Activated T-cell treated with anti-CD3 and anti-CD28 coated beads for 24 hours (primary cell): ENCODE measurements around the gene RALGDS.

Source experiments
- DNase-seq: peaks from one replicate; pipeline ENCODE4 v3.0.0-alpha.2; 2020; ENCODE audit warnings: low read depth

Gene RALGDS

GRCh38 chr9:133119103-133119845 lies 1.8 kb downstream of the RALGDS start:
- DNase-seq: no peak

- no peak for DNase-seq
Observed at GRCh38 chr9:133118568-133118967, 2.5 kb downstream of the RALGDS start.

GRCh38 chr9:133118179-133118520 lies 2.9 kb downstream of the RALGDS start:
- DNase-seq: no peak

GRCh38 chr9:133117271-133118178 lies 3.5 kb downstream of the RALGDS start:
- no peak for DNase-seq

- DNase-seq: no peak
Observed at GRCh38 chr9:133116346-133117231, 4.5 kb downstream of the RALGDS start.

GRCh38 chr9:133115604-133116345 lies 5.3 kb downstream of the RALGDS start:
- DNase-seq: peak; percentile 65

GRCh38 chr9:133114886-133115603 lies 6.0 kb downstream of the RALGDS start:
- DNase-seq: no peak

GRCh38 chr9:133113949-133114885 lies 6.8 kb downstream of the RALGDS start:
- no peak for DNase-seq

- DNase-seq: no peak
Observed at GRCh38 chr9:133113163-133113948, 7.7 kb downstream of the RALGDS start.

GRCh38 chr9:133112663-133113026 lies 8.4 kb downstream of the RALGDS start:
- no peak for DNase-seq

GRCh38 chr9:133111808-133112662 lies 9.0 kb downstream of the RALGDS start:
- no peak for DNase-seq

- no peak for DNase-seq
Observed at GRCh38 chr9:133109931-133110650, 10.9 kb downstream of the RALGDS start.

GRCh38 chr9:133108794-133109641 lies 12.0 kb downstream of the RALGDS start:
- DNase-seq: no peak

- DNase-seq: no peak
Observed at GRCh38 chr9:133107961-133108793, 12.9 kb downstream of the RALGDS start.

- DNase-seq: no peak
Observed at GRCh38 chr9:133107245-133107722, 13.8 kb downstream of the RALGDS start.
